22Rv1 (cell line): ENCODE data around the gene GALT.

Experiments used
- H3K27ac ChIP-seq: fragments of 450-650 bp; 2 replicates; pipeline ENCODE4 v1.5.1; 2017
- CTCF ChIP-seq: fragments of 450-650 bp; IDR thresholded peaks from 2 replicates; pipeline ENCODE4 v1.5.1; 2017; ENCODE audit warnings: mild to moderate bottlenecking
- ZFX ChIP-seq: fragments of 450-650 bp; IDR thresholded peaks from 2 replicates; pipeline ENCODE4 v1.6.1; 2017; ENCODE audit warnings: antibody characterized with exemption, borderline replicate concordance

Gene GALT

GRCh38 chr9:34687276-34688030, 41.0 kb downstream of the GALT start:
- no peak overlapping the region for H3K27ac ChIP-seq
- TF ChIP-seq ZFX (no peak), CTCF (no peak)

- H3K27ac ChIP-seq: no peak overlapping the region
- TF ChIP-seq CTCF (no peak), ZFX (no peak)
Measured at GRCh38 chr9:34688329-34689115, 42.0 kb downstream of the GALT start.

- no peak overlapping the region for H3K27ac ChIP-seq
- TF ChIP-seq ZFX (no peak), CTCF (no peak)
Measured at GRCh38 chr9:34689116-34689470, 42.6 kb downstream of the GALT start.

GRCh38 chr9:34689512-34689911, 43.0 kb downstream of the GALT start:
- TF ChIP-seq ZFX (no peak), CTCF (no peak)
- H3K27ac ChIP-seq: no peak overlapping the region

GRCh38 chr9:34690983-34691935, 44.8 kb downstream of the GALT start, which contains the start of gene CCL19:
TSS of gene CCL19 (minus strand) at chr9:34691276. CDS start at chr9:34691139, 137 bp downstream.
- H3K27ac ChIP-seq: no peak within 1 kb of the TSS
- no peak for TF ChIP-seq ZFX

- no peak for TF ChIP-seq CTCF
- TF ChIP-seq ZFX: no peak
- H3K27ac ChIP-seq: no peak overlapping the region
Measured at GRCh38 chr9:34691936-34692315, 45.5 kb downstream of the GALT start.

- no peak overlapping the region for H3K27ac ChIP-seq
- no peak for TF ChIP-seq CTCF
- no peak for TF ChIP-seq ZFX
Measured at GRCh38 chr9:34693560-34693959, 47.1 kb downstream of the GALT start.
